ENCODE results near the gene SOS2.

- TF ChIP-seq CTCF (IDR thresholded peaks at IDR 0.05), result no peak
- TF ChIP-seq POLR2A (IDR thresholded peaks at IDR 0.05), result no peak
- TF ChIP-seq POLR2AphosphoS5 (IDR thresholded peaks at IDR 0.05), result no peak
Measured at GRCh38 chr14:50099335-50099734, 132.0 kb downstream of the SOS2 start.

Measured in upper lobe of left lung (tissue), 4 donors.